HL-60 (cell line): ENCODE data around the gene ACSL6.

Source experiments
- DNase-seq, 2 experiments: peaks; one replicate each; pipeline ENCODE4 v3.0.0-alpha.2; 2010 to 2020; ENCODE audit warnings: low read depth in 1 of 2, low spot score in 1 of 2
- H3K27ac ChIP-seq: fragments of 250-450 bp; sonication (Bioruptor Pico); replicated peaks from 2 replicates; pipeline ENCODE4 v1.5.1; 2020; ENCODE audit warnings: mild to moderate bottlenecking, moderate library complexity
- H3K27me3 ChIP-seq: fragments of 250-450 bp; sonication (Bioruptor Pico); 2 replicates; pipeline ENCODE4 v1.5.1; 2021; ENCODE audit warnings: mild to moderate bottlenecking, moderate library complexity; ENCODE audit not compliant: insufficient read depth, poor library complexity, severe bottlenecking
- H3K4me3 ChIP-seq: replicated peaks from 2 replicates; pipeline ENCODE4 v1.5.1; 2011; ENCODE audit warnings: mild to moderate bottlenecking, control low read depth, low read length; ENCODE audit not compliant: insufficient read depth
- CTCF ChIP-seq: IDR thresholded peaks from one replicate; pipeline ENCODE4 v1.5.1; 2011; ENCODE audit warnings: low read length, control low read depth, inconsistent platforms; ENCODE audit not compliant: insufficient read depth
- GABPA ChIP-seq: IDR thresholded peaks from 2 replicates; pipeline ENCODE4 v1.6.1; 2012; ENCODE audit warnings: low read depth
- POLR2AphosphoS5 ChIP-seq: IDR thresholded peaks from 2 replicates; pipeline ENCODE4 v1.6.1; 2012; ENCODE audit warnings: low read depth
- REST ChIP-seq: IDR thresholded peaks from 2 replicates; pipeline ENCODE4 v1.6.1; 2012; ENCODE audit warnings: low read depth; ENCODE audit not compliant: insufficient replicate concordance
- SPI1 ChIP-seq: IDR thresholded peaks from 2 replicates; pipeline ENCODE4 v1.6.1; 2012; ENCODE audit warnings: low read depth, mild to moderate bottlenecking, borderline replicate concordance

ACSL6 gene

GRCh38 chr5:131957721-131958441 lies 53.6 kb downstream of the ACSL6 start:
- TF ChIP-seq GABPA, result no peak
- TF ChIP-seq POLR2AphosphoS5, result no peak
- TF ChIP-seq REST, result no peak
- TF ChIP-seq SPI1, result no peak
- TF ChIP-seq CTCF, result no peak
- no peak for DNase-seq
- H3K4me3 ChIP-seq, result no peak overlapping the region
- H3K27ac ChIP-seq, result no peak overlapping the region
- no peaks in the 10 kb centered on the region for H3K27me3 ChIP-seq

GRCh38 chr5:131953969-131954368 lies 57.5 kb downstream of the ACSL6 start:
- H3K27ac ChIP-seq, result no peak overlapping the region
- DNase-seq, result no peak
- H3K4me3 ChIP-seq, result no peak overlapping the region
- no peaks in the 10 kb centered on the region for H3K27me3 ChIP-seq
- TF ChIP-seq REST, result no peak
- TF ChIP-seq SPI1, result no peak
- no peak for TF ChIP-seq GABPA
- no peak for TF ChIP-seq CTCF
- TF ChIP-seq POLR2AphosphoS5, result no peak

- TF ChIP-seq REST (peak; percentile 82), CTCF (no peak), GABPA (no peak)
- no peak overlapping the region for H3K4me3 ChIP-seq
- no peak overlapping the region for H3K27ac ChIP-seq
- no peaks in the 10 kb centered on the region for H3K27me3 ChIP-seq
- no peak for DNase-seq
Measured at GRCh38 chr5:131952301-131952857, 59.1 kb downstream of the ACSL6 start.
